Transverse colon (tissue), 4 donors: Measurements from ENCODE around the gene ATF6. TPM values are rescaled to one million over a fixed set of nuclear protein-coding genes. Genes with fewer than 3 reads are reported as not detected.
"Not testable (repeated sequence)": the region's sequence is repeated elsewhere in the genome, so short reads cannot be mapped to it uniquely, and the experiment has no call there.

Source experiments
- DNase-seq: peaks from one replicate; pipeline ENCODE4 v3.0.0-alpha.2; 2019
- H3K27ac ChIP-seq, 4 donors: fragments of 200-600 bp; sonication (generic); 2 replicates each; pipeline ENCODE4 v1.5.1; 2016 to 2018; ENCODE audit warnings: inconsistent platforms in 4 of 4
- H3K27me3 ChIP-seq: fragments of 200-600 bp; sonication (generic); 2 replicates; pipeline ENCODE4 v1.5.1; 2017; ENCODE audit warnings: inconsistent platforms
- H3K36me3 ChIP-seq, 4 donors: fragments of 200-600 bp; sonication (generic); 2 replicates each; pipeline ENCODE4 v1.5.1; 2017 to 2019; ENCODE audit warnings: inconsistent platforms in 4 of 4
- H3K4me1 ChIP-seq, 4 donors: fragments of 200-600 bp; sonication (generic); 2 replicates each; pipeline ENCODE4 v1.5.1; 2017 to 2020; ENCODE audit warnings: inconsistent platforms in 4 of 4
- H3K4me3 ChIP-seq, 4 donors: fragments of 200-600 bp; sonication (generic); 1 replicate in 1 of 4; 2 replicates in 3 of 4; pipeline versions ENCODE4 v1.5.1 to v1.6.1; 2017 to 2019; ENCODE audit warnings: inconsistent platforms in 4 of 4
- H3K9me3 ChIP-seq, 2 donors: fragments of 200-600 bp; sonication (generic); 2 replicates each; pipeline ENCODE4 v1.5.1; 2017 to 2019; ENCODE audit warnings: inconsistent platforms in 2 of 2
- EP300 ChIP-seq: sonication (generic); formaldehyde crosslinking; IDR thresholded peaks from one replicate; pipeline ENCODE4 v1.6.1; 2017; ENCODE audit warnings: antibody characterized with exemption, low read depth
- POLR2A ChIP-seq: fragments of 450-650 bp; IDR thresholded peaks from one replicate; pipeline ENCODE4 v1.6.1; 2016; ENCODE audit warnings: antibody characterized with exemption, mild to moderate bottlenecking, moderate library complexity
- POLR2AphosphoS5 ChIP-seq, 3 donors: sonication (generic); formaldehyde crosslinking; IDR thresholded peaks; one replicate each; pipeline ENCODE4 v1.6.1; 2016; ENCODE audit warnings: antibody characterized with exemption in 3 of 3
- WGBS, 2 donors: methylation state at CpG; one replicate each; pipeline ENCODE4 v1.1.5; 2018; ENCODE audit warnings: low coverage in 1 of 2; 5-methylcytosine and 5-hydroxymethylcytosine counted together
- in situ Hi-C, 4 donors: fragments of 200-750 bp; cut with MboI; loops; one replicate each; pipeline versions ENCODE4 v1.15.0 to v1.15.1; 2017; ENCODE audit warnings: low sequenced_read_pairs in 3 of 4, low pct_ligation_motif_present in 1 of 4, low pct_unique_long_range_greater_than_20kb in 1 of 4
- intact Hi-C: fragments of 100-400 bp; cut with DNase I; formaldehyde crosslinking; loops from one replicate; pipeline ENCODE4 v1.15.1; 2023; ENCODE audit warnings: low total_unique reads
- total RNA-seq, 4 donors: library from RNA; depleted of rRNA; stranded (reverse); fragments of >200 nt; gene quantifications; one replicate each; pipeline ENCODE4 v1.1.0, GENCODE V29; 2016
- TF ChIP-seq, protein P1 (sequence below), 5 experiments: fragments of 200-600 bp in 3 of 5; fragments of 450-650 bp in 2 of 5; sonication (generic) in 3 of 5; IDR thresholded peaks; 1 replicate in 2 of 5; 2 replicates in 3 of 5; pipeline ENCODE4 v1.5.1; 2016 to 2017; ENCODE audit warnings: antibody characterized with exemption in 5 of 5, inconsistent platforms in 3 of 5, mild to moderate bottlenecking in 2 of 5, moderate library complexity in 1 of 5

Gene ATF6
- total RNA-seq, 4 donors from 2014 or later: 10.8 to 45.8 (median 23.0) TPM

DNA sequence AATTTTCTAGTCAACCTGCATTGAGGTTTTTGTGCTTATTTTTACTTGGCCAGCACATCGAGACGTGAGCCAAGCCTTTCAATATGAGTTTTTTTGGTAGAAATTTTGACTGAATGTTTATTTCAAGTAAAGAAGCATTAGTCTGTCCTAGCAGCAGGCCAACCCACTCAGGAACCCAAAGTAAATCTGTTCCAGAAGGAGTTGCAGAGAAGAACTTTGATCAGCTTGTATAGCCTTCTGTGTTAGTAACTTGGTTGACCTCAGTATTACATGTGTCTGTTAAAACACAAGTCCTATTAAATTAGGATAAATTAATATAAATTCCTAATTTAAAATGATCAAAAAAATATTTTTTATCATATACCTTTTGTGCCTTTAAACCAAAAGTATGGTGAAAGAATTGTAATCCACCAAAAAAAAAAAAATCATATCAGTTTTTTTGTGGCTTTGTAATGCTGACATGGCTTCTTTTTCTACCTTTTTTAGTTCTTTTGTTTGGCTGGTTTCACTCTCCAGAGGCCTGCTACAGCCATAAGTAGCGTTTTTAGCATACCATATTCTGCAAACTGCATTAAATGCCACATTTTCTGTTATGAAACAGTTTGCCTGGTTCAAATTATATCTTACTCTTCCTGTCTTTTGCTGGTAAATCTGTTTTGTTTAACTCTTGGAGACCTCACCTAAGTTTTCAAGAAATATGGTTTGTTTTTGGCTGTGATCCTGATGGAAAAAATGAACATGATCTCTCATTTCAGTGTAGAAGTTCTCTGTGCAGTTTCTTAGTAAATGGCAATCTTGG is 39.5 kb downstream of the ATF6 start:
- TF ChIP-seq EP300: no peak
- TF ChIP-seq, protein P1, sequence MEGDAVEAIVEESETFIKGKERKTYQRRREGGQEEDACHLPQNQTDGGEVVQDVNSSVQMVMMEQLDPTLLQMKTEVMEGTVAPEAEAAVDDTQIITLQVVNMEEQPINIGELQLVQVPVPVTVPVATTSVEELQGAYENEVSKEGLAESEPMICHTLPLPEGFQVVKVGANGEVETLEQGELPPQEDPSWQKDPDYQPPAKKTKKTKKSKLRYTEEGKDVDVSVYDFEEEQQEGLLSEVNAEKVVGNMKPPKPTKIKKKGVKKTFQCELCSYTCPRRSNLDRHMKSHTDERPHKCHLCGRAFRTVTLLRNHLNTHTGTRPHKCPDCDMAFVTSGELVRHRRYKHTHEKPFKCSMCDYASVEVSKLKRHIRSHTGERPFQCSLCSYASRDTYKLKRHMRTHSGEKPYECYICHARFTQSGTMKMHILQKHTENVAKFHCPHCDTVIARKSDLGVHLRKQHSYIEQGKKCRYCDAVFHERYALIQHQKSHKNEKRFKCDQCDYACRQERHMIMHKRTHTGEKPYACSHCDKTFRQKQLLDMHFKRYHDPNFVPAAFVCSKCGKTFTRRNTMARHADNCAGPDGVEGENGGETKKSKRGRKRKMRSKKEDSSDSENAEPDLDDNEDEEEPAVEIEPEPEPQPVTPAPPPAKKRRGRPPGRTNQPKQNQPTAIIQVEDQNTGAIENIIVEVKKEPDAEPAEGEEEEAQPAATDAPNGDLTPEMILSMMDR (IDR thresholded peaks at IDR 0.05): no peak
- no peak for TF ChIP-seq POLR2A
- no peak for TF ChIP-seq POLR2AphosphoS5 (IDR thresholded peaks at IDR 0.05)
- Histone ChIP-seq H3K36me3 (peaks cover 0 to 44% (median 5%) of the 10 kb centered on the region in 4 donors), H3K9me3 (peaks cover 0 to 5% of the 10 kb centered on the region in 2 donors), H3K27me3 (no peaks in the 10 kb centered on the region), H3K4me3 (no peak overlapping the region), H3K4me1 (peaks cover 0 to 29% (median 0%) of the 10 kb centered on the region in 4 donors), H3K27ac (peak overlapping the region in 3 of 4 donors; percentile 4 to 7 (median 5))
- in situ Hi-C loops: loop anchor here in 1 of 4 donors (10.0 kb wide), 1 partner anchor 229 kb away; no protein-coding TSS in a partner anchor
- intact Hi-C loops: no loop called here
- 78 to 82% methylated on average over 3 of the region's 3 CpGs for WGBS, 2 donors
- no peak for DNase-seq

DNA sequence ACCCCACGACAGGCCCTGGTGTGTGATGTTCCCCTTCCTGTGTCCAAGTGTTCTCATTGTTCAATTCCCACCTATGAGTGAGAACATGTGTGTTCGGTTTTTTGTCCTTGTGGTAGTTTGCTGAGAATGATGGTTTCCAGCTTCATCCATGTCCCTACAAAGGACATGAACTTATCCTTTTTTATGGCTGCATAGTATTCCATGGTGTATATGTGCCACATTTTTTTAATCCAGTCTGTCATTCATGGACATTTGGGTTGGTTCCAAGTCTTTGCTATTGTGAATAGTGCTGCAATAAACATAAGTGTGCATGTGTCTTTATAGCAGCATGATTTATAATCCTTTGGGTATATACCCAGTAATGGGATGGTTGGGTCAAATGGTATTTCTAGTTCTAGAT is 43.1 kb downstream of the ATF6 start:
- in situ Hi-C loops: loop anchor here in 1 of 4 donors (10.0 kb wide), 1 partner anchor 226 kb away; no protein-coding TSS in a partner anchor
- 100% methylated on average over 2 of the region's 2 CpGs; no CpG with 5 or more reads in 1 of the 2 donors for WGBS, 2 donors
- H3K27me3 ChIP-seq, H3K4me3 ChIP-seq, DNase-seq, H3K27ac ChIP-seq, intact Hi-C loops, H3K9me3 ChIP-seq: not testable (repeated sequence)
- peaks cover 0 to 31% (median 0%) of the 10 kb centered on the region in 4 donors for H3K36me3 ChIP-seq
- peaks cover 0 to 20% (median 0%) of the 10 kb centered on the region in 4 donors for H3K4me1 ChIP-seq

DNA sequence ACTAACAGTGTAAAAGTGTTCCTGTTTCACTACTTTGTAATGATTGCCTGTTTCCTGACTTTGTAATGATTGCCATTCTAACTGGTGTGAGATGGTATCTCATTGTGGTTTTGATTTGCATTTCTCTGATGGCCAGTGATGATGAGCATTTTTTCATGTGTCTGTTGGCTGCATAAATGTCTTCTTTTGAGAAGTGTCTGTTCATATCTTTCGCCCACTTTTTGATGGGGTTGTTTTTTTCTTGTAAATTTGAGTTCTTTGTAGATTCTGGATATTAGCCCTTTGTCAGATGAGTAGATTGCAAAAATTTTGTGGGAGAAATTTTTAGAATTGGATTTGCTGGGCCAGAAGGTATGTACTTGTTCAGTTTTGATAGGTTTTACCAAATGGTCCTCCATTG is 43.5 kb downstream of the ATF6 start:
- in situ Hi-C loops: loop anchor here in 1 of 4 donors (10.0 kb wide), 1 partner anchor 225 kb away; no protein-coding TSS in a partner anchor
- peaks cover 0 to 31% (median 0%) of the 10 kb centered on the region in 4 donors for H3K36me3 ChIP-seq
- WGBS, 2 donors: 100% methylated on average over 1 of the region's 1 CpG

DNA sequence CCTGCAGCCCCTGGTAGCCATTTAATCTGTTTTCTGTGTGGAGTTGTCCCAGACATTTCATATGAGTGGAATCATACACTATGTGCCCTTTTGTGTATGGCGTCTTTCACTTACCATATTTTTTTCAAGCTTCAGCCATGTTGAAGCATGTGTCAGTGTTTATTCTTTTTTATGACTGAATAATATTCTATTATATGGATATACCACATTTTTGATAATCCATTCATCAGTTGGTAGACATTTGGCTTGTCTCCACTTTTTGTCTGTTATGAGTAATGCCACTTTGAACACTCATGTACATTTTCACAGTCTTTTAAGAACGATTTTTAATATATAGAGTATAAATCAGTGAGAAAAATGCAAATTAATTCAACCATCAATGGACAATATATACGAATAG is 44.7 kb downstream of the ATF6 start:
- in situ Hi-C loops (no loop called here), intact Hi-C loops (no loop called here)
- Histone ChIP-seq H3K9me3 (peaks cover 0 to 5% of the 10 kb centered on the region in 2 donors), H3K27ac (no peak overlapping the region), H3K27me3 (no peaks in the 10 kb centered on the region), H3K4me1 (peaks cover 0 to 19% (median 0%) of the 10 kb centered on the region in 4 donors), H3K36me3 (peaks cover 0 to 30% (median 0%) of the 10 kb centered on the region in 4 donors), H3K4me3 (no peak overlapping the region)
- TF ChIP-seq, protein P1 (IDR thresholded peaks at IDR 0.05): no peak
- no peak for TF ChIP-seq EP300
- no peak for TF ChIP-seq POLR2AphosphoS5 (IDR thresholded peaks at IDR 0.05)
- TF ChIP-seq POLR2A: no peak
- DNase-seq: no peak
- WGBS, 2 donors: 93 to 96% methylated on average over 3 of the region's 3 CpGs

More for the DNA sequence above, 43.5 kb downstream of the ATF6 start:
- H3K9me3 ChIP-seq, intact Hi-C loops, H3K4me3 ChIP-seq, H3K27me3 ChIP-seq, H3K27ac ChIP-seq, DNase-seq: not testable (repeated sequence)
- H3K4me1 ChIP-seq: peaks cover 0 to 20% (median 0%) of the 10 kb centered on the region in 4 donors

DNA sequence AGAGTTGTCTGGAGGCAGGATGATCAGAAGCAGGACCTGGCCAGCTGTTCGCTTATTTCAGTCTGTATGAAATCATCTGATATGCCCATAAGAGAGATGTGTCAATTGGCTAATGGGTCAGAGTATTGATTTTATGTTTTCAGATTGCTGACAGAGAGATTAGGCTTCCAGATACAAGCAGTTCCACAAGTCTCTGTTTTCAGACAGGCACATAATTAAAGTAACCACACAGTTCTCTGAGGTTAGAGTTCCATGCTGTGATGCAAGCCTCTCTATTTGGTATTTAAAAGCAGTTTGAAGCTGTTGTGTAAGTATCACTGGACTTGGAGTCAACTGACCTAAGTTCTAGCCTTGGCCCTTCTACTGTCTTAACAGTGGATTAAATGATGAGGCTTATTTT is 50.1 kb downstream of the ATF6 start:
- intact Hi-C loops: no loop called here
- Histone ChIP-seq H3K4me3 (no peak overlapping the region), H3K27me3 (no peaks in the 10 kb centered on the region), H3K27ac (peak overlapping the region in 2 of 4 donors; percentile 35 to 54), H3K36me3 (peaks cover 0 to 16% (median 4%) of the 10 kb centered on the region in 4 donors), H3K4me1 (no peaks in the 10 kb centered on the region), H3K9me3 (no peaks in the 10 kb centered on the region)
- no peak for DNase-seq
- 75 to 86% methylated on average over 1 of the region's 1 CpG for WGBS, 2 donors
- in situ Hi-C loops: no loop called here
- TF ChIP-seq EP300 (no peak), POLR2A (no peak), POLR2AphosphoS5 (IDR thresholded peaks at IDR 0.05) (no peak)
- TF ChIP-seq, protein P1 (IDR thresholded peaks at IDR 0.05): no peak
